Loucy (cell line): ENCODE data around the gene IL16.

Experiments
- EZH2phosphoT487 ChIP-seq: fragments of 200-600 bp; IDR thresholded peaks from 2 replicates; pipeline ENCODE4 v1.6.1; 2018; ENCODE audit warnings: antibody characterized with exemption, mild to moderate bottlenecking, moderate library complexity, borderline replicate concordance
- TF ChIP-seq, protein P1 (sequence below): fragments of 200-600 bp; sonication (generic); conservative IDR thresholded peaks from 2 replicates; pipeline ENCODE4 v1.5.1; 2014; ENCODE audit warnings: mild to moderate bottlenecking, antibody characterized with exemption, low read length

DNA sequence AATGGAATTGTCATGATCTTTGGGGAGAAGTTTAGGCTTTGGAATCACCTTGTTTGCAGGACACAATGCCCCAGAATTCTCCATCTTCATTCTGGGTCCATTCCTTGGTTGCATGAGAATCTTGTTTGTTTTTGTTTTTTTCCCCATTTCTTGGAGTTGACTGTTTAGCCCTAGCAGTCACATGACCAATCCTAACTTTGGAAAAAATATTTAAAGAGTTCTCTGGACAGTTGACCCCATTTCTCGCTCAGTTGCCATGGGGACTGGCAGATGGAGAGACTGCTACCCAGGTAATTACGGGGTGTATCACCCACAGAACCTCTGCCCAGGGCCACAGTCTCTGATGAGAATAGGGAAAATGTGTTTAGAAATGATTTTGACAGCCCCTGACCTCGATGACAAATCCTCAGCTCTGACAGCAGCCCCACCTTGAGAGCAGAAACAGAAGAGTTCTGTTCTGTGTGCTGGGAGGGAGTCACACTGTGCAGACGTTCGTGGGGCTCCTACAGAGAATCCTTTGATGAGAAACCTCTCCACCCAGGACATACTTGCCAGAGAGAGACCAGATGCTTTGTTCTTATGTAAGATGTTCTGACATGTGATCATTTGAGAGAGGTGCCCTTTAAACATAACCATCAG, 57.7 kb downstream of the IL16 start:
- TF ChIP-seq, protein P1, sequence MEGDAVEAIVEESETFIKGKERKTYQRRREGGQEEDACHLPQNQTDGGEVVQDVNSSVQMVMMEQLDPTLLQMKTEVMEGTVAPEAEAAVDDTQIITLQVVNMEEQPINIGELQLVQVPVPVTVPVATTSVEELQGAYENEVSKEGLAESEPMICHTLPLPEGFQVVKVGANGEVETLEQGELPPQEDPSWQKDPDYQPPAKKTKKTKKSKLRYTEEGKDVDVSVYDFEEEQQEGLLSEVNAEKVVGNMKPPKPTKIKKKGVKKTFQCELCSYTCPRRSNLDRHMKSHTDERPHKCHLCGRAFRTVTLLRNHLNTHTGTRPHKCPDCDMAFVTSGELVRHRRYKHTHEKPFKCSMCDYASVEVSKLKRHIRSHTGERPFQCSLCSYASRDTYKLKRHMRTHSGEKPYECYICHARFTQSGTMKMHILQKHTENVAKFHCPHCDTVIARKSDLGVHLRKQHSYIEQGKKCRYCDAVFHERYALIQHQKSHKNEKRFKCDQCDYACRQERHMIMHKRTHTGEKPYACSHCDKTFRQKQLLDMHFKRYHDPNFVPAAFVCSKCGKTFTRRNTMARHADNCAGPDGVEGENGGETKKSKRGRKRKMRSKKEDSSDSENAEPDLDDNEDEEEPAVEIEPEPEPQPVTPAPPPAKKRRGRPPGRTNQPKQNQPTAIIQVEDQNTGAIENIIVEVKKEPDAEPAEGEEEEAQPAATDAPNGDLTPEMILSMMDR: no peak
- no peak for TF ChIP-seq EZH2phosphoT487
